GM18498 (cell line): ENCODE measurements around the gene SCN5A.

ENCODE experiments used
- ATAC-seq: cut with Tn5 transposase; IDR thresholded peaks from one replicate; pipeline ENCODE4 v1.9.1; 2021; ENCODE audit warnings: mild to moderate bottlenecking, moderate library complexity; ENCODE audit not compliant: unreplicated experiment

The SCN5A gene

GRCh38 chr3:38545983-38546382 lies 103.5 kb downstream of the SCN5A start:
- ATAC-seq = no peak

- no peak for ATAC-seq
These were observed 103.9 kb downstream of the SCN5A start for GRCh38 chr3:38545550-38545949.

- ATAC-seq = no peak
These were observed 104.6 kb downstream of the SCN5A start for GRCh38 chr3:38544926-38545325.

- no peak for ATAC-seq
These were observed 105.9 kb downstream of the SCN5A start for GRCh38 chr3:38543586-38543985.

GRCh38 chr3:38542401-38543298 lies 106.8 kb downstream of the SCN5A start:
- no peak for ATAC-seq

- ATAC-seq = no peak
These were observed 107.7 kb downstream of the SCN5A start for GRCh38 chr3:38541806-38542205.

- ATAC-seq = no peak
These were observed 110.6 kb downstream of the SCN5A start for GRCh38 chr3:38538773-38539353.

- ATAC-seq = no peak
These were observed 112.8 kb downstream of the SCN5A start for GRCh38 chr3:38536671-38537070.

GRCh38 chr3:38534604-38535003 lies 114.9 kb downstream of the SCN5A start:
- no peak for ATAC-seq

GRCh38 chr3:38534180-38534579 lies 115.3 kb downstream of the SCN5A start:
- no peak for ATAC-seq

- ATAC-seq = no peak
These were observed 116.1 kb downstream of the SCN5A start for GRCh38 chr3:38533285-38533976.

- ATAC-seq = no peak
These were observed 117.0 kb downstream of the SCN5A start for GRCh38 chr3:38532529-38532928.

- ATAC-seq = no peak
These were observed 121.0 kb downstream of the SCN5A start for GRCh38 chr3:38528457-38528856.

GRCh38 chr3:38526792-38527191 lies 122.7 kb downstream of the SCN5A start:
- no peak for ATAC-seq

- no peak for ATAC-seq
These were observed 125.2 kb downstream of the SCN5A start for GRCh38 chr3:38524141-38524739.

- no peak for ATAC-seq
These were observed 127.5 kb downstream of the SCN5A start for GRCh38 chr3:38522002-38522401.

- ATAC-seq = no peak
These were observed 128.0 kb downstream of the SCN5A start for GRCh38 chr3:38521391-38521987.

GRCh38 chr3:38519651-38520050 lies 129.8 kb downstream of the SCN5A start:
- ATAC-seq = no peak

GRCh38 chr3:38519000-38519399 lies 130.5 kb downstream of the SCN5A start:
- ATAC-seq = no peak

GRCh38 chr3:38516669-38517068 lies 132.8 kb downstream of the SCN5A start:
- no peak for ATAC-seq

- no peak for ATAC-seq
These were observed 134.1 kb downstream of the SCN5A start for GRCh38 chr3:38515367-38515766.
